ENCODE measurements around the gene JPT1. TPM values are rescaled to one million over a fixed set of nuclear protein-coding genes. Genes with fewer than 3 reads are reported as not detected.

Gene JPT1
- total RNA-seq, 1 donor from 2014 or later: 48.1 TPM

GRCh38 chr17:75152523-75152921, 1.8 kb downstream of the JPT1 start:
- H3K9me3 ChIP-seq: no peaks in the 10 kb centered on the region
- H3K27me3 ChIP-seq: no peaks in the 10 kb centered on the region
- no peak overlapping the region for H3K27ac ChIP-seq
- H3K36me3 ChIP-seq: peaks cover 0 to 9% of the 10 kb centered on the region in 2 donors
- H3K4me1 ChIP-seq: peaks cover 28% of the 10 kb centered on the region
- DNase-seq (ENCODE audit: extremely low spot score in 2 of 2): no peak
- TF ChIP-seq POLR2A (IDR thresholded peaks at IDR 0.05) (no peak), POLR2AphosphoS5 (IDR thresholded peaks at IDR 0.05; ENCODE audit: insufficient read depth in 1 of 2, low read depth in 1 of 2) (no peak), CTCF (IDR thresholded peaks at IDR 0.05) (no peak)
- intact Hi-C loops (cut with DNase I): no loop called here
- peak overlapping the region in 1 of 2 donors; percentile 85 for H3K4me3 ChIP-seq

- Histone ChIP-seq H3K27ac (no peak overlapping the region), H3K4me1 (peaks cover 28% of the 10 kb centered on the region)
- intact Hi-C loops (cut with DNase I): no loop called here
These were observed 2.4 kb downstream of the JPT1 start for GRCh38 chr17:75151930-75152329.

GRCh38 chr17:75147878-75148546, 6.3 kb downstream of the JPT1 start:
- no peak overlapping the region for H3K4me3 ChIP-seq
- H3K27me3 ChIP-seq: no peaks in the 10 kb centered on the region
- H3K9me3 ChIP-seq: no peaks in the 10 kb centered on the region
- TF ChIP-seq CTCF (IDR thresholded peaks at IDR 0.05) (no peak), POLR2A (IDR thresholded peaks at IDR 0.05) (no peak), POLR2AphosphoS5 (IDR thresholded peaks at IDR 0.05; ENCODE audit: insufficient read depth in 1 of 2, low read depth in 1 of 2) (no peak)
- DNase-seq (ENCODE audit: extremely low spot score in 2 of 2): no peak
- H3K27ac ChIP-seq: no peak overlapping the region
- H3K36me3 ChIP-seq: peaks cover 0 to 45% of the 10 kb centered on the region in 2 donors
- intact Hi-C loops (cut with DNase I): no loop called here
- H3K4me1 ChIP-seq: peaks cover 10% of the 10 kb centered on the region

More at GRCh38 chr17:75151930-75152329, 2.4 kb downstream of the JPT1 start:
- peaks cover 0 to 15% of the 10 kb centered on the region in 2 donors for H3K36me3 ChIP-seq
- H3K9me3 ChIP-seq: no peaks in the 10 kb centered on the region
- no peak for DNase-seq (ENCODE audit: extremely low spot score in 2 of 2)
- no peak overlapping the region for H3K4me3 ChIP-seq
- TF ChIP-seq POLR2A (IDR thresholded peaks at IDR 0.05) (no peak), POLR2AphosphoS5 (IDR thresholded peaks at IDR 0.05; ENCODE audit: insufficient read depth in 1 of 2, low read depth in 1 of 2) (no peak), CTCF (IDR thresholded peaks at IDR 0.05) (no peak)
- no peaks in the 10 kb centered on the region for H3K27me3 ChIP-seq

GRCh38 chr17:75146592-75146991, 7.7 kb downstream of the JPT1 start:
- Histone ChIP-seq H3K4me3 (no peak overlapping the region), H3K36me3 (peaks cover 0 to 45% of the 10 kb centered on the region in 2 donors), H3K27ac (no peak overlapping the region), H3K27me3 (no peaks in the 10 kb centered on the region), H3K4me1 (no peaks in the 10 kb centered on the region), H3K9me3 (no peaks in the 10 kb centered on the region)
- DNase-seq (ENCODE audit: extremely low spot score in 2 of 2): no peak
- intact Hi-C loops (cut with DNase I): no loop called here
- TF ChIP-seq CTCF (IDR thresholded peaks at IDR 0.05) (no peak), POLR2AphosphoS5 (IDR thresholded peaks at IDR 0.05; ENCODE audit: insufficient read depth in 1 of 2, low read depth in 1 of 2) (no peak), POLR2A (IDR thresholded peaks at IDR 0.05) (no peak)

- H3K9me3 ChIP-seq: no peaks in the 10 kb centered on the region
- no peaks in the 10 kb centered on the region for H3K27me3 ChIP-seq
- no peak for DNase-seq (ENCODE audit: extremely low spot score in 2 of 2)
- H3K4me3 ChIP-seq: no peak overlapping the region
- no peak overlapping the region for H3K27ac ChIP-seq
- TF ChIP-seq POLR2AphosphoS5 (IDR thresholded peaks at IDR 0.05; ENCODE audit: insufficient read depth in 1 of 2, low read depth in 1 of 2) (no peak), CTCF (IDR thresholded peaks at IDR 0.05) (no peak), POLR2A (IDR thresholded peaks at IDR 0.05) (no peak)
- peaks cover 0 to 45% of the 10 kb centered on the region in 2 donors for H3K36me3 ChIP-seq
- H3K4me1 ChIP-seq: no peaks in the 10 kb centered on the region
- intact Hi-C loops (cut with DNase I): no loop called here
These were observed 9.3 kb downstream of the JPT1 start for GRCh38 chr17:75144816-75145512.

Data from vagina (tissue), 2 donors.